T-helper 22 cell (primary cell): ENCODE results near the gene LAMC2.
"Not testable (repeated sequence)": the region's sequence is repeated elsewhere in the genome, so short reads cannot be mapped to it uniquely, and the experiment has no call there.

Source experiments
- DNase-seq: peaks from one replicate; pipeline ENCODE4 v3.0.0-alpha.2; 2020; ENCODE audit warnings: low read depth

The LAMC2 gene

DNA sequence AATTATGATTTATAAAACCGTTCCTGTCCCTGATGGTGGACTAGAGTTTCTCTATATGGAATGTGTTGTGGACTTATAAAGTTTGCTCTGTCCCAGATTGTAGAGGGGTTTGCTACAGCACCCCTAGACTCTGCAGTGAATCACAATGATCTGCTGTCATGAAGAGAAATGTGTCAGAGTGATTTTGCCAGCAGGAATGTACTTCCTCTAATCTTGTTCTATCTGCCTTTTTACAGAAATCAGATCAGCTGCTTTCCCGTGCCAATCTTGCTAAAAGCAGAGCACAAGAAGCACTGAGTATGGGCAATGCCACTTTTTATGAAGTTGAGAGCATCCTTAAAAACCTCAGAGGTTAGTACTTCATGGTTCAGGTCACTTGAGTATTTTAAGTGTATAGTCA lies 52.0 kb downstream of the LAMC2 start:
- no peak for DNase-seq

DNA sequence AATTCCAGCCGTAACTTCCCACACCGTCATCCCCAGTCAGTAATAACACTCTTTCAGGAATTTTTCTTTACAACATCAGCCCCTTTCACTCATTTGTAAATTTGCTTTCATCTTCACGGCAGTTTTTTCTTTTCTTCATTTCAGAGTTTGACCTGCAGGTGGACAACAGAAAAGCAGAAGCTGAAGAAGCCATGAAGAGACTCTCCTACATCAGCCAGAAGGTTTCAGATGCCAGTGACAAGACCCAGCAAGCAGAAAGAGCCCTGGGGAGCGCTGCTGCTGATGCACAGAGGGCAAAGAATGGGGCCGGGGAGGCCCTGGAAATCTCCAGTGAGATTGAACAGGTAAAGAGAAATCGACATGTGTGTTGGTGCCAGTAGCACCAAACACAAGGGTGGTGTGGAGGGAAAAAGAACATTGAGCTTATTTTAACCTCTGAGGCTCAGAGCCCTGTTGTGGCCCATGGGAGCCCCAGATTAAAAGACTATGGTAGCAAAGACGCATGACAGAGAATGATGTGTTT lies 53.2 kb downstream of the LAMC2 start:
- DNase-seq = no peak

DNA sequence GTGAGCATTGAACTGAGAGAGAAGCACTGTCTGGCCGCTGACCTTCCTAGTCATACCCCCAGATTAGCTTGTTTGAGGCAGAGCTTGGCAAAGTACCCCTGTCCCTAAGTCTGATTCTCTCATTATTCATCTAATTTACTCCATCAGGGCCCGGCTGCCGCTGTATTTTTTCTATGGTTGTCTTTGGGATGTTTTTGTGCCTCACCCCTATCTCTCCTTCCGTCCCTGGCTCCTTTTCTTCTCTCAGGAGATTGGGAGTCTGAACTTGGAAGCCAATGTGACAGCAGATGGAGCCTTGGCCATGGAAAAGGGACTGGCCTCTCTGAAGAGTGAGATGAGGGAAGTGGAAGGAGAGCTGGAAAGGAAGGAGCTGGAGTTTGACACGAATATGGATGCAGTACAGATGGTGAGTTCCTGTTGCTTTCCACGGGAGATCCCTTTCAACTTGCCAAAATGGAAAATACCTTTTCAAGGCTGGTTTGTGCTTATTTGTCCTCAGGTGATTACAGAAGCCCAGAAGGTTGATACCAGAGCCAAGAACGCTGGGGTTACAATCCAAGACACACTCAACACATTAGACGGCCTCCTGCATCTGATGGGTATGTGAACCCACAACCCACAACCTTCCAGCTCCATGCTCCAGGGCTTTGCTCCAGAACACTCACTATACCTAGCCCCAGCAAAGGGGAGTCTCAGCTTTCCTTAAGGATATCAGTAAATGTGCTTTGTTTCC lies 53.9 kb downstream of the LAMC2 start:
- DNase-seq = no peak

DNA sequence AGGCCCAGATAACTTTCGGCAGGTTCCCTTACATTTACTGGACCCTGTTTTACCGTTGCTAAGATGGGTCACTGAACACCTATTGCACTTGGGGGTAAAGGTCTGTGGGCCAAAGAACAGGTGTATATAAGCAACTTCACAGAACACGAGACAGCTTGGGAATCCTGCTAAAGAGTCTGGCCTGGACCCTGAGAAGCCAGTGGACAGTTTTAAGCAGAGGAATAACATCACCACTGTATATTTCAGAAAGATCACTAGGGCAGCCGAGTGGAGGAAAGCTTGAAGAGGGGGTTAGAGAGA lies 54.4 kb downstream of the LAMC2 start:
- no peak for DNase-seq

DNA sequence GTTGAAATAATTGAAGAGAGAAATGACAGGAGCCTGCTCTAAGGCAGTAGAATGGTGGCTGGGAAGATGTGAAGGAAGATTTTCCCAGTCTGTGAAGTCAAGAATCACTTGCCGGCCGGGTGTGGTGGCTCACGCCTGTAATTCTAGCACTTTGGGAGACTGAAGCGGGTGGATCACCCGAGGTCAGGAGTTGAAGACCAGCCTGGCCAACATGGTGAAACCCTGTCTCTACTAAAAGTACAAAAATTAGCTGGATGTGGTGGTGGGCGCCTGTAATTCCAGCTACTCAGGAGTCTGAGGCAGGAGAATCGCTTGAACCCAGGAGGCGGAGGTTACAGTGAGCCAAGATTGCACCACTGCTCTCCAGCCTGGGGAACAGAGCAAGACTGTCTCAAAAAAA lies 54.8 kb downstream of the LAMC2 start:
- not testable (repeated sequence) for DNase-seq

DNA sequence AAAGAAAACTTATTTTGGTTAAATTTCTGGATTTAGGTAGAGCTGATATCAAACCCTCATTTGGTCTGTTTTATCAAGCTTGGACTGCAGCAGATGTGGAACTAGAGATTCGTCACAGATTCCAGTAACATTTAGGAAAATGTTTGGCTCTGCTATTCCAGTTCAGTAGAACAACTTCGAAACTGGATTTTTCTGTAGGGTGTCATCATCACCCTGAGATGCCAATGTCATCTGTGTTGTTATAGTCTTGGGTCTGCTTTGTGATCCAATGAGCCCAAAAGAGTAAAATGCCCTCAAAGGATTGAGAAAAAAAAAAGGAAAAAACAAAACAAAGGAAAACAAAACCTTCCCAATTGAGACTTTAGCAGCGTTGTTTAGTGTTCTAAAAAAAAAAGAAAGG lies 55.4 kb downstream of the LAMC2 start:
- no peak for DNase-seq

DNA sequence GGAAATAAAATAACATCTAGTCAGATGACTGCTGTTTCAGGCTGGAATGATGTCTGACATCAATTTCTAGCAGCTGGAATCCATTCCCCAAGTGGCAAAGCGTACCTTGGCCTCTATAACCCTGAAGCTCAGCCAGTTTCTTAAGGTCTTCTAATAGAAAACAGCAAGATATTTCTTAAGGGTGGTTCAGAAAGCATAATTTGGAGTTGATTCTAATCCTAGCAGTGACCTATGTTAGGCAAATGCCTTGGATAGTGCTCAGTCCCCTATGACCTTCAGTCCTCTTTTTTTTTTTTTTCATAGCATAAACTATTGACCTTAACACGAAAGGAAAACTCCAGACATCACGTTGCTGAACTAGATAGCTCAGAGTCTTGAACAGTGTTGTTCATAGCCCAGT lies 56.5 kb downstream of the LAMC2 start:
- DNase-seq = no peak

DNA sequence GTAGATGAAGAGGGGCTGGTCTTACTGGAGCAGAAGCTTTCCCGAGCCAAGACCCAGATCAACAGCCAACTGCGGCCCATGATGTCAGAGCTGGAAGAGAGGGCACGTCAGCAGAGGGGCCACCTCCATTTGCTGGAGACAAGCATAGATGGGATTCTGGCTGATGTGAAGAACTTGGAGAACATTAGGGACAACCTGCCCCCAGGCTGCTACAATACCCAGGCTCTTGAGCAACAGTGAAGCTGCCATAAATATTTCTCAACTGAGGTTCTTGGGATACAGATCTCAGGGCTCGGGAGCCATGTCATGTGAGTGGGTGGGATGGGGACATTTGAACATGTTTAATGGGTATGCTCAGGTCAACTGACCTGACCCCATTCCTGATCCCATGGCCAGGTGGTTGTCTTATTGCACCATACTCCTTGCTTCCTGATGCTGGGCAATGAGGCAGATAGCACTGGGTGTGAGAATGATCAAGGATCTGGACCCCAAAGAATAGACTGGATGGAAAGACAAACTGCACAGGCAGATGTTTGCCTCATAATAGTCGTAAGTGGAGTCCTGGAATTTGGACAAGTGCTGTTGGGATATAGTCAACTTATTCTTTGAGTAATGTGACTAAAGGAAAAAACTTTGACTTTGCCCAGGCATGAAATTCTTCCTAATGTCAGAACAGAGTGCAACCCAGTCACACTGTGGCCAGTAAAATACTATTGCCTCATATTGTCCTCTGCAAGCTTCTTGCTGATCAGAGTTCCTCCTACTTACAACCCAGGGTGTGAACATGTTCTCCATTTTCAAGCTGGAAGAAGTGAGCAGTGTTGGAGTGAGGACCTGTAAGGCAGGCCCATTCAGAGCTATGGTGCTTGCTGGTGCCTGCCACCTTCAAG lies 57.3 kb downstream of the LAMC2 start:
- no peak for DNase-seq

DNA sequence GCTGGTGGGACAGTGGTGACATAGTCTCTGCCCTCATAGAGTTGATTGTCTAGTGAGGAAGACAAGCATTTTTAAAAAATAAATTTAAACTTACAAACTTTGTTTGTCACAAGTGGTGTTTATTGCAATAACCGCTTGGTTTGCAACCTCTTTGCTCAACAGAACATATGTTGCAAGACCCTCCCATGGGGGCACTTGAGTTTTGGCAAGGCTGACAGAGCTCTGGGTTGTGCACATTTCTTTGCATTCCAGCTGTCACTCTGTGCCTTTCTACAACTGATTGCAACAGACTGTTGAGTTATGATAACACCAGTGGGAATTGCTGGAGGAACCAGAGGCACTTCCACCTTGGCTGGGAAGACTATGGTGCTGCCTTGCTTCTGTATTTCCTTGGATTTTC lies 58.4 kb downstream of the LAMC2 start:
- no peak for DNase-seq

DNA sequence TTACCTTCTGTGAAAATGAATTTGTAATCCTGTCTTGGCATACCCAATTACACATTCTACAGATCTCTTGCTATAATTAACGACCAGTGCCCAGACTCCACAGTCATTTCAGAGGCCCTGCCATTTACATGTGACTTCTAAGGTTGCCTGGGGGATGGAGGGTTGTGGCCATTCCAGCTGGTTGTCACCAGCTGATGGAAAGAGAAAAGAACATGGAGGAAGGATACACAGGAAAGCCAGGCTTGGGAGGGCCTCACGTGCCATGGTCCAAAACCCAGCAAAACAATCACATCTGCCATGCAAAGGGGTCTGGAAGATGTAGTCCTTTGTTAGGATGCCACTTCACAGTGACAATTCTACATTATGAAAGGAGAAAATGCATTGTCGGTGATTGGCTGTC lies 59.3 kb downstream of the LAMC2 start:
- DNase-seq = no peak

DNA sequence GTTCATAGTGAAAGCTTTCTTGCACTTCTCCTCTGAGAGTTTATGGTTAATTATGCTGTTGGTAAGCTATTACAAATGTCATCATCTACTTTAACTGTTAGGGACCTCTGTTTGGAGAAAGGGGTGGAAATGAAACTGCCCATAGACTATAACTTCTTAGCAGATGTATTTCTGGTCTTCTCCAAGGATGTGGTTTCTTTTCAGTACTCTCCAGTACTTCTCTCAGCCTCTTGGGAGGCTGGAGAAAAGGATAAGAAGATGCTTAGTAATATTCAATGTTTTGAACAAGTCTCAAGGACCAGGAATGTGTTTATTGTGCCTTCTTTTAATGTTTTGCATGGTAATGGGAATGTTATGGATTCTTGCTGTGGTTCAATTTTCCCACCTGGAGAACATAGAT lies 60.4 kb downstream of the LAMC2 start:
- DNase-seq = no peak

DNA sequence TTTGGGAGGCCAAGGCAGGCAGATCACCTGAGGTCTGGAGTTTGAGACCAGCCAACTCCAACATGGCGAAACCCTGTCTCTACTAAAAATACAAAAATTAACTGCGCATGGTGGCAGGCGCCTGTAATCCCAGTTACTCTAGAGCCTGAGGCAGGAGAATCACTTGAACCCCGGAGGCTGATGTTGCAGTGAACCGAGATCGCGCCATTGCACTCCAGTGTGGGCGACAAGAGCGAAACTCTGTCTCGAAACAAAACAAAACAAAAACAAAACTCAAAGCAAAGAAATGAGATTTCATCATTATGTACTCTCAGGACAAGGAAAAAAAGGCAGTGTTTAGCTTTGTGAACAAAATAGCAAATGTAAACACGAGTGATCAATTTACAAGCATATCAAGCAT lies 61.0 kb downstream of the LAMC2 start:
- no peak for DNase-seq

DNA sequence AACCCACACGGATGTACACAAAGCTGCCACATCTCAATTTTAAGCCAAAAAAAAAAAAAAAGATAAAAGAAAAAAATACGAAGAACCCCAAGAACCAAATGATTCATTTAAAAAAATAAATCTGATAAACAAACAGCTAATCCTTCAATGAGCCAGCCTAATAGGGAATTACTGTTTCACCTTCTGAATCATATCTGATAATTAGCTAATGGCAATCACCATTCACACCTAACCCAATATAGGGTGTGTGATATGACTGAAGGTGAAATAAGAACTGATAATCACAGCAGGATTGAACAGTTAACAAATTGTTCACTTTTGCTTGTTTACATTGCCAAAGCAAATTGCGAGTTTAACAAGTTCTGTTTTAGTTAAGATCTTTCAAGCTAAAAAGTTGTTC lies 61.4 kb downstream of the LAMC2 start:
- DNase-seq = no peak

DNA sequence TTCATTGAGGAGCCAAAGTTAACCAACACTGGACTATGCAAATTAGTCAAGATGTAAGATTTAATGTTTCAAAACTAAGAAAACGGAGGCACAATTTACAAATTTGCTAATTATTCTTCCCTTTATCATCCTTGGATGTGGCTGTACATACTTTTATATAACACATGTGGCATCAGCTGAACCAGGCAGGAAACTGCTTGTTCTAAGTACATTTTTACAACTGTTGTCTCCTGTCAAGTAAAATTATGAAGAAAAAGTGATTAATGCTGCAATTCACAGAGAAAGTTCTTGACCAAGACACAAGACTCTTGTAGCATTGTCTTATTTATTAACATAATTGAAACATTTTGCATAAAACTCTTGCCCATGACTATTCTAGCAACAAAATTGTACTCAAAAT lies 61.9 kb downstream of the LAMC2 start:
- no peak for DNase-seq

DNA sequence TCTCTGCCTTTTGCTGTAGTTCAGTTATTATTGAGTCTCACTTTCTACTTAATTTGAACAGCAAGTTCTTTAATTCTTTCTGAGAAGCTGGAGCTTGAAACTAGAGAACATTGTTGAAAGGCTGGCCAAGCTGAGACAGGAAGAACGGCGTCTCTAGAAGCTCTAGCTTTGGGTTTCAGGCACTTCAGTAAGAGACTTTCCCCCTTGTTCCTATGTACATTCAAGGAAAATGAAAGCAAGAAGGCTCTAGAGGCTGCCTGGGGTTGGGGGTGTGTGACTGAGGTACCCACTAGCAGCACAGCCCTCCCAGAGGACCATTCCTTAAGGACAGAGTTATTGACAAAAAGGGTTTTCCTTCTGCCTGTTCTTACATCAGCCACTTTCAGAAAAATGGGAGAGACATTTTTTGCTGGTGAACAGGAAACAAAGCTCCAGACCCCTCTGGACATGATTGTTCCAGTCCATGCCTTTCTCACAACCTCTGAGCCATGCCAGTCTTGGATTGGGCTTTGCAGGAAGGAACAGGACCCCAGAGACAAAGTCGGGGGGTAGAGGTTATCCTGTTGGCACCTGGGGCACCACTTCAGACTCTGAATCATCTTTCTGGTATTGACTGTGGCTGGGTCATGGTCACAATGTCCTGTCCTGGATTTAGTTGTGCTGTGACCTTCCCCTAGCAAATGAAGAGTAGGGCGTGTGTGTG lies 63.1 kb downstream of the LAMC2 start:
- DNase-seq = no peak

DNA sequence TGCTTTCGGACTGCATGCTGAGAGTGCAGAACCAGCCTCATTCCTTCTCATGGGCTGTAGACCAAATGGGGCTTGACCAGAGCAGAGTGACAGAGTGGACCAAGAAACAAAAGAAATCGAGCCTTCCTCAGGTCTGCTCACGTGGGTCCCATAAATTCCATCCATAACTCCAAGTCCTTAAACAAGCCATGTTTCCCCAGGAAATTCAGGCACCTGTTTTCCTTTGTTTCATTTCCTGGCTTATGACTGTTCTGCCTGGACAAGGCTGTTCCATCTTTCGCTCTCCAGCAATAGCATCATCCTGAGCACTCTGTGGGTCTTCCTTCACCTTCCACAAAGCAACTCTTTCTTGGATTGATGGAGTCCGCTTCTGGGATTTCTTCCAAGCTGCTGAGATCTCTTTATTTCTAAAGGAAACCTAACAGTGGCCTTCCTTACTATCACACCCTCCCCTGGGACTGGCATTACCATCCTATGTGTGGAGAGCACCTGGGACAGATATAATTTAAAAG lies 63.9 kb downstream of the LAMC2 start:
- DNase-seq = no peak

DNA sequence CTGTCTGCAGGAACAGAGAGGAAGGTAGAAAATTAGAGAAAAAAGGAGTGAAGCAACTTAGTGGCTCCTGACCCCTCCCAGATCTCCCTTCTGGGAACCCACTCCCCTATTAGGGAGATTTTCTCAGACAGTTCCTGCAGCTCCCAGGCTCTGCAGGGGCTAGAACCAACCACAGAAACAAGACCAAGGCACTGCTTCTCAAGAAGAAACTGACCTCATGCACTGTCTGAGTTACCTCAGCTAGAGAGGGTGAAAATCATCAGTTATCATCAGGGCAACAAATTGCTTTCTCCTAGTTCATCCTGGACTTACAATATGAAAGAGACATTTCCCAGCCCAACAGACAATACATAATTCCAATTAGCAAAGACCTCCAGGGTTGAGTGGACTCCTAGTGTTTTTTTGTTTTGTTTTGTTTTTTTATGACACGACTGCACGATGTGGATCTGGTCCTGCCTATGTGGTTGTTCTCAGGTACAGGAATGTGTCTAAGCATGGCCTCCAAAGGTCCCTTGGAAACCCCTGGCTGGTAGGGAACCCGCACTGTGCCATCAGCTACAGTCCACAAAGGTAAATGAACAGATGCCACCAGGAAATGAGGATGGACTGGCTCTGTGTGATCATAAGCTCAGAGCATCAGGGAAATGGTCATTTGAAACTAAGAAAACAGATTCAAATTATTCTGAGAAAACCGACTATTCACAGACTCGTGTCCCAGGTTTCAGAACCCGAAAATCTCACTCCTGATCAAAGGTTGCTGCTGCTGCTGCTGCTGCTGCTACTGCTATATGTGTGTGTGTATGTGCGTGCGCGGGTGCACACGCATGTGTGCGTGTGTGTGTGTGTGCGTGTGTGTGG lies 65.3 kb downstream of the LAMC2 start:
- no peak for DNase-seq

DNA sequence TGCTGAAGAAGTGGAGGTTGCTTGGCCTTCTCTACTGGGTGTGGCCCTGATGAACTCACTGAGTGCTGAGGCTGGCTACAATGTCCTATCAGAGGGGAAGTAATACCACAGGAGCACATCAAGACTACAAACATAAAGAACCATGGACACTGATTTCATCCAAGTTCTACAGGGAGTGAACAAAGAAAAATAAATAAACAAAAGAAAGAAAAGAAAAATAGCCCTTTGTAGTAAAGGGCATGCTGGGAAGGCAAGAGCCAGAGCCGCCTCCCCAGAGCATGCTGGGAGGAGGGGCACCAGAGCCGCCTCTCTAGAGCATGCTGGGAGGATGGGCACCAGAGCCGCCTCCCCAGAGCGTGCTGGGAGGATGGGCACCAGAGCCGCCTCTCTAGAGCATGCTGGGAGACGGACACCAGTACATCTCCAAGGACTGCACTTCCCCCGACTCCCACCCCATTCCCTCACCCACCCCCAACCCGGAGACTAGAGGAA lies 65.9 kb downstream of the LAMC2 start:
- DNase-seq = no peak

DNA sequence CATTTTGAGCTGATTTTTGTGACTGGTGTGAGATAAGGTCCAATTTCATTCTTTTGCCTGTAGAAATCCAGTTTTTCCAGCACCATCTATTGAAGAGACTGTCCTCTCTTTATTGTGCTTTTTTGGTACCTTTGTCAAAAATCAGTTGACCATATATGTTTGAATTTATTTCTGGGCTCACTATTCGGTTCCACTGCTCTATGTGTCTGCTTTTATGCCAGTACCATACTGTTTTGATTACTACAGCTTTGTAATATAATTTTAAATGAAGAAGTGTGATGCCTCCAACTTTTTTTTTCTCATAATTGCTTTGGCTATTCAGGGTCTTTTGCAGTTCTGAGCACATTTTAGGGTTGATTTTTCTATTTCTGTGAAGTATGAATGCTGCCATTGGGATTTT lies 69.0 kb downstream of the LAMC2 start:
- DNase-seq = no peak

DNA sequence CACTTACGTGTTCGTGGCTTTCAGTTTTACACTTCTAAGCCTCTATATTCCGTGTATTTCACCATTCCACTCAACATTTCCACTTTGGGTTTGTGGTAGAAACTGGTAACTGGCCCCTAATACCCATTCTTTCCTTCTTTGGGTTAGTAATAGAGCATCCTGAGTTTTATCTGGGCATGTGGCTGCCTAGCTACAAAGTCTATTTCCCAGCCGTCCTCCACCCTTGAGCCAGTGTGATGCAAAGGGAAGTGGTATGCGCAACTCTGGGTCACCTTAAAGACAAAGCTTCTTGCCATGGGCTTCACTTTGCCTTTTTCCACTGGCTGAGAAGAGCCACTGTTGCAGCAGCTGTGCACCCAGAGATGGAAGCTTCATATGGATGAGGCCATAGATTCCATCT lies 73.9 kb downstream of the LAMC2 start:
- DNase-seq = no peak

DNA sequence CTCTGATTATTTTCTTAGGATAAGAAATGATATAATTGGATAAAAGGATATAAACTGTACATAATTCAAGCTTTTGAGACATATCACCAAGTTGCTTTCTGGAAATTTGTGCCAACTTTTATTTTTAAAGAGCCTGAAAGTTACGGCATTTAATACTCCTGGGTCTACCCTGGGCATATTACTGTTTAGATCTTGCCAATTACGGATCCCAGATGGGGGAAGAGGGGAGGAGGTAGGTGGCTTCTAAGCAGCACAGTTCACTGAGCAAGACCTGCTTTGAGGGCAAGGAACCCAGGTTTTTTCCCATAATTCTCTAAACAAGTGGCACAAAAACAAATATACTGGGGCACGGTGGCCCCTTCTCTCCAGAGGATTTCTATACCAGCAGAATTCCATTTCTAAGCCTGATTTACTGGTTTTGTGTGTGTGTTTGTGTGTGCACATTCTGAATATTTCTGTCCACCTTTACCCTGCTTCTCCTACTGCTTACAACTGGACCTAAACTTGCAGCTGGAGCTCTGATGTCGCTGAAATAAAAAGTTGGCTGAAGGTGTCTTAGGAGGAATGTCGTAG lies 76.7 kb downstream of the LAMC2 start:
- DNase-seq = no peak
